ENCODE results near the gene FSTL5. TPM values are rescaled to one million over a fixed set of nuclear protein-coding genes. Genes with fewer than 3 reads are reported as not detected.

Gene FSTL5
- total and polyA plus RNA-seq, 9 of the 15 experiments (the other 6 are each of a cell fraction or from before 2014, with no cell fraction given), result 0.09 to 3.1 (median 0.50) TPM; not detected in 1

DNA sequence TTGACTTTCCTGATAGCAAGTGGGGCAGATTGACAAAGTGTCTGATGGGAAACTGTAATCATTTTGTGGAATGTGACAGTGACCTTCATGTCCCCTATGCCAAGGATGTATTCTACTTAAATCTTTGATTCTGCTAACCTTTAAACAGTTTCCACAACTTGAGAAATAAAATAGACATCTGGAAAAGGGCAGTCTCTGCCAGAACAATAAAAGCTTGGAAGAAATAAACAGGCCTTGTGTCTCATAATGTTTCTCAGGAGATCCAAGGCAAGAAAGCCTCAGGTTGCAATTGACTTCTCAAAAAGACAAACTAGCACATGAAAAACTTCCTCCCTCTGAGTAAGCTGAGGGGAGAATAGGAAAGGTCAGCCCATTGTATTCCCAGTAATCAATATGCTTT, 174.9 kb downstream of the FSTL5 start:
- in situ Hi-C loops (cut with MboI) (no loop called here), intact Hi-C loops (cut with micrococcal nuclease) (no loop called here)
- H3K79me2 ChIP-seq (ENCODE audit: control insufficient read depth, insufficient read depth, low read length), result no peaks in the 10 kb centered on the region
- no peaks in the 10 kb centered on the region for H3K9me3 ChIP-seq (replicated peaks; ENCODE audit: control insufficient read depth, insufficient read depth, low read depth, low read length)
- ChIA-PET CTCF (ENCODE audit: low intra/inter-chr PET ratio) (no interaction called here), POLR2A (no interaction called here)
- H3K27me3 ChIP-seq (ENCODE audit: control insufficient read depth in 2 of 2, insufficient read depth in 2 of 2, low read length in 2 of 2), result no peaks in the 10 kb centered on the region
- BruUV-seq (replicated peaks), result no TSS peak
- H3K27ac ChIP-seq (ENCODE audit: extremely low read depth, low read depth, low read length), result no peak overlapping the region
- H3K9me1 ChIP-seq (ENCODE audit: control insufficient read depth, insufficient read depth, low read length), result no peaks in the 10 kb centered on the region
- H3K4me1 ChIP-seq (replicated peaks in 1 of 2; ENCODE audit: control insufficient read depth in 2 of 2, insufficient read depth in 2 of 2, low read length in 2 of 2), result no peaks in the 10 kb centered on the region
- TF ChIP-seq, protein P1, sequence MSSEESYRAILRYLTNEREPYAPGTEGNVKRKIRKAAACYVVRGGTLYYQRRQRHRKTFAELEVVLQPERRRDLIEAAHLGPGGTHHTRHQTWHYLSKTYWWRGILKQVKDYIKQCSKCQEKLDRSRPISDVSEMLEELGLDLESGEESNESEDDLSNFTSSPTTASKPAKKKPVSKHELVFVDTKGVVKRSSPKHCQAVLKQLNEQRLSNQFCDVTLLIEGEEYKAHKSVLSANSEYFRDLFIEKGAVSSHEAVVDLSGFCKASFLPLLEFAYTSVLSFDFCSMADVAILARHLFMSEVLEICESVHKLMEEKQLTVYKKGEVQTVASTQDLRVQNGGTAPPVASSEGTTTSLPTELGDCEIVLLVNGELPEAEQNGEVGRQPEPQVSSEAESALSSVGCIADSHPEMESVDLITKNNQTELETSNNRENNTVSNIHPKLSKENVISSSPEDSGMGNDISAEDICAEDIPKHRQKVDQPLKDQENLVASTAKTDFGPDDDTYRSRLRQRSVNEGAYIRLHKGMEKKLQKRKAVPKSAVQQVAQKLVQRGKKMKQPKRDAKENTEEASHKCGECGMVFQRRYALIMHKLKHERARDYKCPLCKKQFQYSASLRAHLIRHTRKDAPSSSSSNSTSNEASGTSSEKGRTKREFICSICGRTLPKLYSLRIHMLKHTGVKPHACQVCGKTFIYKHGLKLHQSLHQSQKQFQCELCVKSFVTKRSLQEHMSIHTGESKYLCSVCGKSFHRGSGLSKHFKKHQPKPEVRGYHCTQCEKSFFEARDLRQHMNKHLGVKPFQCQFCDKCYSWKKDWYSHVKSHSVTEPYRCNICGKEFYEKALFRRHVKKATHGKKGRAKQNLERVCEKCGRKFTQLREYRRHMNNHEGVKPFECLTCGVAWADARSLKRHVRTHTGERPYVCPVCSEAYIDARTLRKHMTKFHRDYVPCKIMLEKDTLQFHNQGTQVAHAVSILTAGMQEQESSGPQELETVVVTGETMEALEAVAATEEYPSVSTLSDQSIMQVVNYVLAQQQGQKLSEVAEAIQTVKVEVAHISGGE (CRISPR knock-in tag; IDR thresholded peaks at IDR 0.05), result no peak
- TF ChIP-seq, protein P2, sequence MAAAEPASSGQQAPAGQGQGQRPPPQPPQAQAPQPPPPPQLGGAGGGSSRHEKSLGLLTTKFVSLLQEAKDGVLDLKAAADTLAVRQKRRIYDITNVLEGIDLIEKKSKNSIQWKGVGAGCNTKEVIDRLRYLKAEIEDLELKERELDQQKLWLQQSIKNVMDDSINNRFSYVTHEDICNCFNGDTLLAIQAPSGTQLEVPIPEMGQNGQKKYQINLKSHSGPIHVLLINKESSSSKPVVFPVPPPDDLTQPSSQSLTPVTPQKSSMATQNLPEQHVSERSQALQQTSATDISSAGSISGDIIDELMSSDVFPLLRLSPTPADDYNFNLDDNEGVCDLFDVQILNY (CRISPR knock-in tag; IDR thresholded peaks at IDR 0.05), result no peak
- TF ChIP-seq BRD9 (IDR thresholded peaks at IDR 0.05; ENCODE audit: low read depth, partially characterized antibody) (no peak), CHD1 (IDR thresholded peaks at IDR 0.05; ENCODE audit: low read length) (no peak), BCOR (IDR thresholded peaks at IDR 0.05) (no peak), ZNF57 (CRISPR knock-in tag; IDR thresholded peaks at IDR 0.05) (no peak), NFRKB (IDR thresholded peaks at IDR 0.05; ENCODE audit: low read depth) (no peak), STAT5A (IDR thresholded peaks at IDR 0.05; ENCODE audit: borderline replicate concordance, low read length) (no peak), ZFP30 (CRISPR knock-in tag; IDR thresholded peaks at IDR 0.05; ENCODE audit: borderline replicate concordance) (no peak), TBP (optimal IDR thresholded peaks at IDR 0.05; ENCODE audit: low read depth, low read length) (no peak), PTRF (tag; IDR thresholded peaks at IDR 0.05) (no peak), CBX1 (IDR thresholded peaks at IDR 0.05; ENCODE audit: low read depth) (no peak), OTX1 (CRISPR knock-in tag; IDR thresholded peaks at IDR 0.05) (no peak), ZNF830 (CRISPR knock-in tag; IDR thresholded peaks at IDR 0.05) (no peak), GABPB1 (CRISPR knock-in tag; IDR thresholded peaks at IDR 0.05) (no peak)
- TF ChIP-seq, protein P3, sequence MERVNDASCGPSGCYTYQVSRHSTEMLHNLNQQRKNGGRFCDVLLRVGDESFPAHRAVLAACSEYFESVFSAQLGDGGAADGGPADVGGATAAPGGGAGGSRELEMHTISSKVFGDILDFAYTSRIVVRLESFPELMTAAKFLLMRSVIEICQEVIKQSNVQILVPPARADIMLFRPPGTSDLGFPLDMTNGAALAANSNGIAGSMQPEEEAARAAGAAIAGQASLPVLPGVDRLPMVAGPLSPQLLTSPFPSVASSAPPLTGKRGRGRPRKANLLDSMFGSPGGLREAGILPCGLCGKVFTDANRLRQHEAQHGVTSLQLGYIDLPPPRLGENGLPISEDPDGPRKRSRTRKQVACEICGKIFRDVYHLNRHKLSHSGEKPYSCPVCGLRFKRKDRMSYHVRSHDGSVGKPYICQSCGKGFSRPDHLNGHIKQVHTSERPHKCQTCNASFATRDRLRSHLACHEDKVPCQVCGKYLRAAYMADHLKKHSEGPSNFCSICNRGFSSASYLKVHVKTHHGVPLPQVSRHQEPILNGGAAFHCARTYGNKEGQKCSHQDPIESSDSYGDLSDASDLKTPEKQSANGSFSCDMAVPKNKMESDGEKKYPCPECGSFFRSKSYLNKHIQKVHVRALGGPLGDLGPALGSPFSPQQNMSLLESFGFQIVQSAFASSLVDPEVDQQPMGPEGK (CRISPR knock-in tag; IDR thresholded peaks at IDR 0.05; ENCODE audit: borderline replicate concordance), result no peak
- H3K36me3 ChIP-seq (ENCODE audit: control insufficient read depth, insufficient read depth, low read length), result no peaks in the 10 kb centered on the region
- no peak overlapping the region for H3K4me2 ChIP-seq (ENCODE audit: insufficient read depth, low read length)
- H3K4me3 ChIP-seq, result no peak overlapping the region
- no peak overlapping the region for H2AFZ ChIP-seq (ENCODE audit: low read depth, low read length)
- no peak overlapping the region for H3K9ac ChIP-seq (ENCODE audit: insufficient read depth in 1 of 2, low read depth in 2 of 2, low read length in 2 of 2)
- FAIRE-seq (no peak), ATAC-seq (no peak), DNase-seq (ENCODE audit: extremely low read depth in 1 of 4, low spot score in 3 of 4) (no peak)
- H4K20me1 ChIP-seq (replicated peaks; ENCODE audit: control insufficient read depth, insufficient read depth, low read length), result no peaks in the 10 kb centered on the region
